H9 (cell line): ENCODE results near the gene AKR1B15. TPM values are rescaled to one million over a fixed set of nuclear protein-coding genes. Genes with fewer than 3 reads are reported as not detected.
"Not testable (repeated sequence)": the region's sequence is repeated elsewhere in the genome, so short reads cannot be mapped to it uniquely, and the experiment has no call there.

ENCODE experiments used
- DNase-seq: peaks from one replicate; pipeline ENCODE4 v3.0.0-alpha.2; 2017
- H2AFZ ChIP-seq: one replicate; pipeline ENCODE4 v1.6.1; 2013; ENCODE audit warnings: mild to moderate bottlenecking, low read length, control low read depth, moderate library complexity
- H2AK5ac ChIP-seq: 2 replicates; pipeline ENCODE4 v1.6.1; 2013; ENCODE audit warnings: low read length, control low read depth, mixed read lengths; ENCODE audit not compliant: insufficient read length
- H2BK120ac ChIP-seq: one replicate; pipeline ENCODE4 v1.6.1; 2013; ENCODE audit warnings: low read depth, mild to moderate bottlenecking, low read length, control low read depth, inconsistent platforms; ENCODE audit not compliant: poor library complexity, severe bottlenecking
- H2BK12ac ChIP-seq: 2 replicates; pipeline ENCODE4 v1.6.1; 2013; ENCODE audit warnings: low read length, control low read depth, mixed read lengths, low read depth; ENCODE audit not compliant: insufficient read length
- H2BK15ac ChIP-seq: 2 replicates; pipeline ENCODE4 v1.6.1; 2013; ENCODE audit warnings: low read depth, low read length, control low read depth
- H2BK20ac ChIP-seq: one replicate; pipeline ENCODE4 v1.6.1; 2013; ENCODE audit warnings: low read depth, mild to moderate bottlenecking, low read length, control low read depth, inconsistent platforms; ENCODE audit not compliant: poor library complexity, severe bottlenecking
- H2BK5ac ChIP-seq: 2 replicates; pipeline ENCODE4 v1.6.1; 2013; ENCODE audit warnings: low read length, control low read depth, mixed read lengths; ENCODE audit not compliant: insufficient read length
- H3K14ac ChIP-seq: 2 replicates; pipeline ENCODE4 v1.6.1; 2013; ENCODE audit warnings: low read length, control low read depth; ENCODE audit not compliant: insufficient read depth
- H3K18ac ChIP-seq: 2 replicates; pipeline ENCODE4 v1.6.1; 2013; ENCODE audit warnings: low read depth, mild to moderate bottlenecking, mixed read lengths, low read length, control low read depth; ENCODE audit not compliant: insufficient read length
- H3K23ac ChIP-seq: 2 replicates; pipeline ENCODE4 v1.6.1; 2013; ENCODE audit warnings: low read length, control low read depth, mixed read lengths, low read depth; ENCODE audit not compliant: insufficient read length
- H3K23me2 ChIP-seq: 2 replicates; pipeline ENCODE4 v1.6.1; 2013; ENCODE audit warnings: low read depth, mild to moderate bottlenecking, mixed read lengths, low read length, control low read depth; ENCODE audit not compliant: insufficient read length, poor library complexity, severe bottlenecking
- H3K27ac ChIP-seq: 2 replicates; pipeline ENCODE4 v1.5.1; 2013; ENCODE audit warnings: low read length, control low read depth, mixed read lengths, low read depth; ENCODE audit not compliant: insufficient read length
- H3K27me3 ChIP-seq: 2 replicates; pipeline ENCODE4 v1.6.1; 2013; ENCODE audit warnings: low read length, control low read depth, inconsistent platforms; ENCODE audit not compliant: insufficient read depth
- H3K4ac ChIP-seq: 2 replicates; pipeline ENCODE4 v1.6.1; 2013; ENCODE audit warnings: low read depth, mild to moderate bottlenecking, control low read depth, inconsistent platforms, low read length, moderate library complexity
- H3K4me1 ChIP-seq: 2 replicates; pipeline ENCODE4 v1.6.1; 2013; ENCODE audit warnings: low read length, control low read depth, inconsistent platforms; ENCODE audit not compliant: insufficient read depth
- H3K4me2 ChIP-seq: 2 replicates; pipeline ENCODE4 v1.6.1; 2013; ENCODE audit warnings: low read length, control low read depth, mixed read lengths; ENCODE audit not compliant: insufficient read length, insufficient read depth
- H3K56ac ChIP-seq: 2 replicates; pipeline ENCODE4 v1.6.1; 2013; ENCODE audit warnings: low read depth, mild to moderate bottlenecking, mixed read lengths, low read length, control low read depth; ENCODE audit not compliant: insufficient read length
- H3K79me1 ChIP-seq: 2 replicates; pipeline ENCODE4 v1.6.1; 2013; ENCODE audit warnings: low read depth, mild to moderate bottlenecking, moderate library complexity, low read length, control low read depth, inconsistent platforms; ENCODE audit not compliant: insufficient read depth, poor library complexity, severe bottlenecking
- H3K79me2 ChIP-seq: 2 replicates; pipeline ENCODE4 v1.6.1; 2013; ENCODE audit warnings: low read length, control low read depth, inconsistent platforms; ENCODE audit not compliant: insufficient read depth
- H3K9ac ChIP-seq: 2 replicates; pipeline ENCODE4 v1.6.1; 2013; ENCODE audit warnings: low read length, control low read depth, mixed read lengths; ENCODE audit not compliant: insufficient read length; ENCODE audit errors: extremely low read depth
- H3K9me3 ChIP-seq: one replicate; pipeline ENCODE4 v1.6.1; 2013; ENCODE audit warnings: low read depth, low read length, inconsistent platforms; ENCODE audit not compliant: control insufficient read depth
- H3T11ph ChIP-seq: one replicate; pipeline ENCODE4 v1.6.1; 2013; ENCODE audit warnings: mild to moderate bottlenecking, low read length, control low read depth, inconsistent platforms
- H4K20me1 ChIP-seq: one replicate; pipeline ENCODE4 v1.6.1; 2013; ENCODE audit not compliant: control insufficient read depth, insufficient read length, insufficient read depth
- H4K5ac ChIP-seq: 2 replicates; pipeline ENCODE4 v1.6.1; 2013; ENCODE audit warnings: low read depth, mild to moderate bottlenecking, mixed read lengths, low read length, control low read depth; ENCODE audit not compliant: insufficient read length
- H4K8ac ChIP-seq: replicated peaks from 2 replicates; pipeline ENCODE4 v1.6.1; 2013; ENCODE audit warnings: low read length, control low read depth, mixed read lengths, low read depth; ENCODE audit not compliant: insufficient read length
- H4K91ac ChIP-seq: 2 replicates; pipeline ENCODE4 v1.6.1; 2013; ENCODE audit warnings: low read depth, mild to moderate bottlenecking, moderate library complexity, mixed read lengths, low read length, control low read depth; ENCODE audit not compliant: insufficient read length
- H3K27ac Mint-ChIP-seq, 3 experiments: 2 replicates in 2 of 3; 3 replicates in 1 of 3; pipeline ENCODE4 v1.8.0; 2020 to 2021; ENCODE audit warnings: mixed read lengths in 3 of 3, mild to moderate bottlenecking in 1 of 3, moderate library complexity in 1 of 3
- H3K27me3 Mint-ChIP-seq: 2 replicates; pipeline ENCODE4 v1.8.0; 2021; ENCODE audit warnings: low read depth, mild to moderate bottlenecking, moderate library complexity, mixed read lengths
- H3K36me3 Mint-ChIP-seq, 3 experiments: 2 replicates in 2 of 3; 3 replicates in 1 of 3; pipeline ENCODE4 v1.8.0; 2020 to 2021; ENCODE audit warnings: low read depth in 3 of 3, mixed read lengths in 3 of 3; ENCODE audit not compliant: insufficient read depth in 1 of 3
- H3K4me1 Mint-ChIP-seq, 2 experiments: 2 replicates each; pipeline ENCODE4 v1.8.0; 2020; ENCODE audit warnings: mixed read lengths in 2 of 2
- H3K4me3 Mint-ChIP-seq, 2 experiments: 2 replicates in 1 of 2; 3 replicates in 1 of 2; pipeline ENCODE4 v1.8.0; 2020 to 2021; ENCODE audit warnings: mild to moderate bottlenecking in 2 of 2, mixed read lengths in 2 of 2, moderate library complexity in 1 of 2
- H3K9me3 Mint-ChIP-seq, 2 experiments: 2 replicates in 1 of 2; 3 replicates in 1 of 2; pipeline ENCODE4 v1.8.0; 2020; ENCODE audit warnings: mild to moderate bottlenecking in 2 of 2, mixed read lengths in 2 of 2, moderate library complexity in 1 of 2
- WGBS: extraction: QIAGEN DNeasy Blood & Tissue Kit; methylation state at CpG from one replicate; pipeline ENCODE4 v1.1.7; 2013; ENCODE audit warnings: missing lambda C conversion rate, low lambda C conversion rate, mixed read lengths; ENCODE audit not compliant: insufficient read length; ENCODE audit errors: extremely low coverage; 5-methylcytosine and 5-hydroxymethylcytosine counted together
- total RNA-seq: library from RNA; stranded (reverse); gene quantifications from 2 replicates; pipeline ENCODE4 v1.2.1, GENCODE V29; 2021

The AKR1B15 gene
- total RNA-seq, 1 experiment from 2014 or later, result not detected

GRCh38 chr7:134537273-134537781, 11.6 kb upstream of the AKR1B15 start:
- not testable (repeated sequence) for H2BK120ac ChIP-seq, H4K5ac ChIP-seq, H2BK15ac ChIP-seq, H3K9me3 ChIP-seq, H4K91ac ChIP-seq, H3K9ac ChIP-seq, H3T11ph ChIP-seq, H3K4me1 ChIP-seq, H3K18ac ChIP-seq, H2BK20ac ChIP-seq, H3K27me3 ChIP-seq, H3K4ac ChIP-seq, H3K23ac ChIP-seq, H2BK12ac ChIP-seq, H3K14ac ChIP-seq, H3K4me2 ChIP-seq, H3K27ac ChIP-seq, H3K4me1 Mint-ChIP-seq, H2AFZ ChIP-seq, H3K27ac Mint-ChIP-seq, H4K8ac ChIP-seq, H3K36me3 Mint-ChIP-seq, H3K23me2 ChIP-seq, H3K4me3 Mint-ChIP-seq, H2AK5ac ChIP-seq, DNase-seq, H2BK5ac ChIP-seq, H3K56ac ChIP-seq, H3K9me3 Mint-ChIP-seq, H3K27me3 Mint-ChIP-seq, H3K79me2 ChIP-seq, H3K79me1 ChIP-seq, H4K20me1 ChIP-seq
- no CpG with 5 or more reads among the region's 5 CpGs for WGBS
